Prostate gland (tissue), 2 donors: ENCODE data around the gene HOXA7. TPM values are rescaled to one million over a fixed set of nuclear protein-coding genes. Genes with fewer than 3 reads are reported as not detected.

Experiments used
- DNase-seq: peaks from one replicate; pipeline ENCODE4 v3.0.0-alpha.2; 2019; ENCODE audit warnings: low spot score
- H3K27ac ChIP-seq, 2 donors: fragments of 200-600 bp; sonication (generic); 2 replicates each; pipeline ENCODE4 v1.5.1; 2017 to 2019
- H3K27me3 ChIP-seq: fragments of 200-600 bp; sonication (generic); replicated peaks from 2 replicates; pipeline ENCODE4 v1.5.1; 2019; ENCODE audit not compliant: insufficient read depth
- H3K36me3 ChIP-seq, 2 donors: fragments of 200-600 bp; sonication (generic); 1 replicate in 1 of 2; 2 replicates in 1 of 2; pipeline versions ENCODE4 v1.5.1 to v1.8.1; 2017 to 2019
- H3K4me1 ChIP-seq: fragments of 200-600 bp; sonication (generic); replicated peaks from 2 replicates; pipeline ENCODE4 v1.5.1; 2019
- H3K4me3 ChIP-seq, 2 donors: fragments of 200-600 bp; sonication (generic); 2 replicates each; pipeline ENCODE4 v1.5.1; 2017 to 2019
- H3K9me3 ChIP-seq: fragments of 200-600 bp; sonication (generic); 2 replicates; pipeline ENCODE4 v1.5.1; 2017
- POLR2A ChIP-seq: fragments of 450-650 bp; IDR thresholded peaks from one replicate; pipeline ENCODE4 v1.6.1; 2016; ENCODE audit warnings: antibody characterized with exemption, mild to moderate bottlenecking
- POLR2AphosphoS5 ChIP-seq: sonication (generic); formaldehyde crosslinking; IDR thresholded peaks from one replicate; pipeline ENCODE4 v1.6.1; 2017; ENCODE audit warnings: antibody characterized with exemption
- WGBS: methylation state at CpG from one replicate; pipeline ENCODE4 v1.1.5; 2018; 5-methylcytosine and 5-hydroxymethylcytosine counted together
- intact Hi-C: fragments of 100-400 bp; cut with DNase I; formaldehyde crosslinking; loops from one replicate; pipeline ENCODE4 v1.14.2; 2022
- total RNA-seq, 2 donors: library from RNA; depleted of rRNA; stranded (reverse); fragments of >200 nt; gene quantifications; one replicate each; pipeline ENCODE4 v1.1.0, GENCODE V29; 2016
- TF ChIP-seq, protein P1 (sequence below), 4 experiments: fragments of 200-600 bp in 2 of 4; fragments of 450-650 bp in 2 of 4; sonication (generic) in 2 of 4; IDR thresholded peaks; 1 replicate in 3 of 4; 2 replicates in 1 of 4; pipeline ENCODE4 v1.5.1; 2016 to 2019; ENCODE audit warnings: antibody characterized with exemption in 4 of 4, mild to moderate bottlenecking in 2 of 4, moderate library complexity in 2 of 4

Gene HOXA7
- total RNA-seq, 2 donors from 2014 or later, result 2.2 to 4.6 TPM

DNA sequence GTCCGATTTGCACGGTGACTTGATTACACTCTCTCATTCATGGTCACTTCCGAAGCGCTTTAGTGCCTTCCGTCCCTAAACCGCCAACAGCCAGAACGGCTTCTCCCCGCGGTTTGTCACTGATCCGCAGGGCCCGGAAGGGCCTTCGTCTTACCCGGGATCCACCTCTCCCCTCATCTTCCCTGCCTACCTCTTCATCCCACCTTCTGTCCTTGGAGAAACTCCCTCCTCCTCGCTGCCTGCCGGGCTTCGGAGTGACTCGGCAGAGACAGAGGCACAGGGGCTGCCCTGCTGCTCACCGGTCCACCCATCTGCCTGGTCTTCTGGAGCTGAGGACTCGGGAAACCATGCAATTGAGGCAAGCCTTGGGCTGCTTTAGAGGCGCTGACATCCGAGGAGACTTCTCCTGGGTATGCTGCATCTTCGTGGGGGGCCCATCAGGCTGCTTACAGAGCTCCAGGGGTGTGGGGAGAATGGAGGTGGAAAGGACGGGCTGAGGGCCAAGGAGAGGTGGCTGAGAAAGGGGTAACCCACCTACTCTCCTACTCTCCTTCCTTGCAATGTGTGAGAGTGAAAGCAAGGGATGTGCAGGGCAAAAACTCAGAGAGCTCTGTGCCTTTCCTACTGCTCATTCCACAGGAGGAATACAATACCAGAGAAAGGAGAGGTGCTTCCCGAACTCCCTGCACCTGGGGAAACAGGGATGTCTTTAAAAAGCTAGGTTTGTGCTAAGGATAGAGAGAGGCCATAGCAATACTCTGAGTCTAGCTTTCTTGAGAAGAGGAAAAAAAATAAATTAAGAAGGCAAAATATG, 29.6 kb upstream of the HOXA7 start:
- TF ChIP-seq, protein P1, sequence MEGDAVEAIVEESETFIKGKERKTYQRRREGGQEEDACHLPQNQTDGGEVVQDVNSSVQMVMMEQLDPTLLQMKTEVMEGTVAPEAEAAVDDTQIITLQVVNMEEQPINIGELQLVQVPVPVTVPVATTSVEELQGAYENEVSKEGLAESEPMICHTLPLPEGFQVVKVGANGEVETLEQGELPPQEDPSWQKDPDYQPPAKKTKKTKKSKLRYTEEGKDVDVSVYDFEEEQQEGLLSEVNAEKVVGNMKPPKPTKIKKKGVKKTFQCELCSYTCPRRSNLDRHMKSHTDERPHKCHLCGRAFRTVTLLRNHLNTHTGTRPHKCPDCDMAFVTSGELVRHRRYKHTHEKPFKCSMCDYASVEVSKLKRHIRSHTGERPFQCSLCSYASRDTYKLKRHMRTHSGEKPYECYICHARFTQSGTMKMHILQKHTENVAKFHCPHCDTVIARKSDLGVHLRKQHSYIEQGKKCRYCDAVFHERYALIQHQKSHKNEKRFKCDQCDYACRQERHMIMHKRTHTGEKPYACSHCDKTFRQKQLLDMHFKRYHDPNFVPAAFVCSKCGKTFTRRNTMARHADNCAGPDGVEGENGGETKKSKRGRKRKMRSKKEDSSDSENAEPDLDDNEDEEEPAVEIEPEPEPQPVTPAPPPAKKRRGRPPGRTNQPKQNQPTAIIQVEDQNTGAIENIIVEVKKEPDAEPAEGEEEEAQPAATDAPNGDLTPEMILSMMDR (IDR thresholded peaks at IDR 0.05), result no peak
- TF ChIP-seq POLR2AphosphoS5 (no peak), POLR2A (no peak)
- intact Hi-C loops, result no loop called here
- Histone ChIP-seq H3K9me3 (no peaks in the 10 kb centered on the region), H3K27me3 (no peaks in the 10 kb centered on the region), H3K4me3 (peak overlapping the region; percentile 62 to 90), H3K27ac (peak overlapping the region; percentile 96 to 97), H3K36me3 (no peaks in the 10 kb centered on the region), H3K4me1 (peaks cover 16% of the 10 kb centered on the region)
- 3% methylated on average over 24 of the region's 24 CpGs for WGBS
- no peak for DNase-seq

DNA sequence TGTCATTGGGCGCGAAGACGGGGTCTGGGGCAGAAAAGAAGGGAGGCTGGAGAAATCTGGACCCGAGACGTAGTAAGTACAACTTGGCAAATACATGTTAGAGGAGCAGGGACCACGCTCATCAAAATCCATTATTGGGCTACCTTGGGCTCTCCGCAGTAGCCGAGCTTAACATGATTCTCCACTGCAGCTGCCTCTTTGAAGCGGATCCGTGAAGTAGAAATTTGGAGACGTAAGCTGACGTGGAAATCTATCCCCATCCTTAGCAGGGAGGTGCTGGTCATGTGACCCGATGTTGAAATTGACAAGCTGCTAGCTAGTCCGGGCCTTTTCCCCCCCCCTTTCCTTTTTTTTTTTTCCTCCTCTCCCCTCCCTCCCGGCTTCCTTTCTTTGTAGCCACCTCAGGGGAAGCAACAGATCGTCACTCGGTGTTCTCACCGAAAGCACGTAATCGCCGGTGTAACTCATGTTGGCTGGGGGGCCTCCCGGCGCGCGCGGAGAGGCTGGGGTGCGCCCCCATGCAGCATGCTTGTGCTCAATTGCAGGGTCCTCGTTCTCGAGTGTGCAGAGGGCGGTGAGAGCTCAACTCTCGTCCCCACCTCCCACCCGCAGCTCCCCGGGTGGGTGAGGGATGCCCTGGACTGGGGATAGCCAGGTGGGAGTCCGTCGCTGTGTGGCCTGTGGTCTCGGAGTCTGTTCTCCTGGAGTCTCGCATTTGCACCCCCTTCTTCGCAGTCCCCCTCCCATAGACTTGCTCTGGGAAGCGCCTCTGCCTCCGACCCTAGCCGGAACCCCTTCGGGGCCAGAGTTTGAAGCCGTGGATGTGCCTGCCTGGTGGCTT, 28.8 kb upstream of the HOXA7 start, which contains the start of gene HOXA11:
Gene HOXA11 (minus strand): TSS at position 220 of the 841 bp plus-strand sequence. CDS start 88 bp downstream, at position 132.
- Histone ChIP-seq H3K27ac (peak within 1 kb of the TSS; percentile 96 to 97), H3K27me3 (no peaks in the 10 kb centered on the region), H3K4me1 (peaks cover 10% of the 10 kb centered on the region), H3K9me3 (no peaks in the 10 kb centered on the region), H3K4me3 (peak within 1 kb of the TSS; percentile 62 to 90), H3K36me3 (no peaks in the 10 kb centered on the region)
- intact Hi-C loops, result no loop called here
- 1% methylated on average over 43 of the region's 43 CpGs for WGBS
- peak; percentile 96 for DNase-seq
- TF ChIP-seq POLR2A (peak; percentile 81), POLR2AphosphoS5 (peak; percentile 97)
- TF ChIP-seq, protein P1 (IDR thresholded peaks at IDR 0.05), result no peak

GRCh38 chr7:27184337-27185012, 28.0 kb upstream of the HOXA7 start:
- peak; percentile 68 for DNase-seq
- Histone ChIP-seq H3K36me3 (no peaks in the 10 kb centered on the region), H3K27ac (peak overlapping the region; percentile 96 to 97), H3K4me3 (peak overlapping the region; percentile 62 to 90), H3K9me3 (no peaks in the 10 kb centered on the region), H3K27me3 (no peaks in the 10 kb centered on the region), H3K4me1 (peaks cover 5% of the 10 kb centered on the region)
- intact Hi-C loops, result no loop called here
- TF ChIP-seq, protein P1 (IDR thresholded peaks at IDR 0.05), result no peak
- TF ChIP-seq POLR2A (peak; percentile 47), POLR2AphosphoS5 (peak; percentile 65)
- WGBS, result 1% methylated on average over 46 of the region's 72 CpGs

DNA sequence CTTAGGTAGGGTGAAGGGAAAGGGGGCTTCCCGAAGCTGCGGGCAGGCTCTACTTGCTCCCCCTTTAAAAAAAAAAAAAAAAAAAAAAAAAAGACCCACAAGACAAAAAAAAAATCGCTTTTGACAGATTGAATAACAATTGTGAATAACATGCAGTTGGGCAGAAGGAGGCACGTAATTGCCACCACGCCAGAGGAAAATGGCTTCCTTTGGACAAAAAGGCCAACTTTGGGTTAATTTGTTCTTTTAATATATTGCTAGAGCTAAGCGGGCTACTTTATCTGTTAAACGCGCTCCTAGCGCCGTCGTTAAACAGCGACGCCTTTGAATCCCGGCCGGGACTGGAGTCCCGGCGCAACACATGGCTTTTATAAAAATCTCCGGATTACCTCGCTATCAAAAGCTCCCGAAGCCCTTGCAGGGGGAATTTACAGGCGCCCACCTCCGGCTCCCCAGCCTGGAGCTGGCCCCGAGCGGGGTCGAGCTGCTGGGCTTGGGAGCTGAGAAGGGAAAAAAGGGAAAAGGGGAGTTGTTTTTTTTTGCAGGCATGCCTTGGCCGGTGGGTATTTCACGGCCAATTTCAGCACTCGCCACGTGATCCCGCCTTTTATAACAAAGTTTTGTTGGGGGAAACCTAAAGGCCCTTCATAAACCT, 27.3 kb upstream of the HOXA7 start:
- H3K4me1 ChIP-seq, result no peaks in the 10 kb centered on the region

More for the DNA sequence above, 27.3 kb upstream of the HOXA7 start:
- intact Hi-C loops, result no loop called here
- no peaks in the 10 kb centered on the region for H3K9me3 ChIP-seq
- under 1% methylated on average over 30 of the region's 30 CpGs for WGBS
- H3K36me3 ChIP-seq, result no peaks in the 10 kb centered on the region
- peak overlapping the region; percentile 62 to 90 for H3K4me3 ChIP-seq
- TF ChIP-seq, protein P1 (IDR thresholded peaks at IDR 0.05), result no peak
- TF ChIP-seq POLR2AphosphoS5, result no peak
- TF ChIP-seq POLR2A, result no peak
- H3K27ac ChIP-seq, result peak overlapping the region; percentile 96 to 97
- H3K27me3 ChIP-seq, result no peaks in the 10 kb centered on the region
- DNase-seq, result no peak
